NCI-H2227 (cell line): ENCODE measurements around the gene HP1BP3.
"Not testable (repeated sequence)": the region's sequence is repeated elsewhere in the genome, so short reads cannot be mapped to it uniquely, and the experiment has no call there.

Source experiments
- DNase-seq: peaks from one replicate; lab custom pipeline; 2025; ENCODE audit not compliant: unreplicated experiment; lab: John Stamatoyannopoulos, UW

Gene HP1BP3, protein sequence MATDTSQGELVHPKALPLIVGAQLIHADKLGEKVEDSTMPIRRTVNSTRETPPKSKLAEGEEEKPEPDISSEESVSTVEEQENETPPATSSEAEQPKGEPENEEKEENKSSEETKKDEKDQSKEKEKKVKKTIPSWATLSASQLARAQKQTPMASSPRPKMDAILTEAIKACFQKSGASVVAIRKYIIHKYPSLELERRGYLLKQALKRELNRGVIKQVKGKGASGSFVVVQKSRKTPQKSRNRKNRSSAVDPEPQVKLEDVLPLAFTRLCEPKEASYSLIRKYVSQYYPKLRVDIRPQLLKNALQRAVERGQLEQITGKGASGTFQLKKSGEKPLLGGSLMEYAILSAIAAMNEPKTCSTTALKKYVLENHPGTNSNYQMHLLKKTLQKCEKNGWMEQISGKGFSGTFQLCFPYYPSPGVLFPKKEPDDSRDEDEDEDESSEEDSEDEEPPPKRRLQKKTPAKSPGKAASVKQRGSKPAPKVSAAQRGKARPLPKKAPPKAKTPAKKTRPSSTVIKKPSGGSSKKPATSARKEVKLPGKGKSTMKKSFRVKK

DNA sequence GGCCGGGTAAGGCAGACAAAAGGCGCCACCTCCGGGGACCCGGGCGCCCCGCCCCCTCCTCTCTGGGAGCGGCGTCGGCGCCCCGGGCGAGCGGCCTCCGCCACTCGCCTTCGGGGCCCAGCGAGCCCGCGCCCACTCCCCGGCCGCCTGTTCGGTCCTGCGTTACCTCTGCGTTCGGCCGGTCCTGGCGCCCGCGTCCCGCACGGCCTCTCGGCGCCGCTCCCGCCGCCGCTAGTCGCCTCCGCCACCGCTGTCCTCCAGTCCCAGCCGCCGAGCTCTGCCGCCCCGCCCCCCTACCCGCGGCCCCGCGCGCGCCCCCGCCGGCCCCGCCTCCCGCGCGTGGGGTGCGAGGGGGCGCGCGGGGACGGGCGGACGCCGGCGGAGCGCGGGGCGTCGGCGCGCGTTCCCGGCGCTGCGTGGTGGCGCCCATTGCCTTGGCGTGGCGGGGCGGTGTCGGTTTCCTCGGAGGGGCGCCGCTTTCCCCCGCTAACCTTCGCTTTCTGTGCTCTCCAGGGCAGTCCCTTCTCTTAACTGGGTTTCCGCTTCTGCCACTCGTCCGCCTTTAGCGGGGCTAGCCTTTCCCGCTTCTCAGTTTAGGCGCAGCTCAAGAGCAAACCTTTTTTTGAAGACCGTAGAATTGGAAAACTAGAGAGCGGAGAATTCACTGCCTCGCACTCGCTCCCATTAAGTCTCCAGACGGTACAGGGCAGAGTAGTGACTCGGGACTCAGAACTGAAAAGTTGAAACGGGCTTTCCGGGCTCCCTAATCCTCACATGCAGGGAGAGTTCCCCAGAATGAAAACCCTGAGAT lies at the start of gene HP1BP3:
HP1BP3 (minus strand) TSS at position 279 of the 811 bp plus-strand sequence. CDS start 6,867 bp downstream, outside the sequence.
- DNase-seq: peak; percentile 85

DNA sequence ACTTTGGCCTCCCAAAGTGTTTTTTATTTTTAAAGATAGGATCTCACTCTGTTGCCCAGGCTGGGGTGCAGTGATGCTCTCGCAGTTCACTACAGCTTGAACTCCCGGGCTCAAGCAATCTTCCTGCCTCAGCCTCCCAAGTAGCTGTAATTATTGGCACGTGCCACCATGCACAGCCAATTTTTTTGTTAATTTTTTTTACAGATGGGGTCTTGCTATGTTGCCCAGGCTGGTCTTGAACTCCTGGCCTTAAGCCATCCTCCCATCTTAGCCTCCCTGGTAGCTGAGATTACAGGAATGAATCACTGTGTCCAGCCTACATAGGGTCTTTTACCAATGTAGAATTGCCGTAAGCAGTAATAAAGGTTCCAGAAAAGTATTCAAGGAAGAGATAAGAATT lies 49.1 kb upstream of the HP1BP3 start:
- no peak for DNase-seq

DNA sequence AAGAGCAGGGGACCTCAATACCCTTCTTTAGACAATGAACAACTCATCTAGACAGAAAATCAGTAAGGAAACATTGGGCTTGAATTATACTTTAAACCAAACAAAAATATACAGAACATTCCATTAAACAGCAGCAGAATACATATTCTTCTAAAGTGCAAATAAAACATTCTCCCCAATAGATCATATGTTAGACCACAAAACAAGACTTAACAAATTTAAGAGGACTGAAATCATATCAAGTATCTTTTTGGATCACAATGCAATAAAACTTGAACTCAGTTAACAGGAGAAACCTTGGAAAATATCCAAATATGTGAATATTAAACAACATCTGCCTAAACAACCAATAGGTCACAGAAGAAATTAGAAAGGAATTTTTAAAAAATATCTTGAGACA lies 47.7 kb upstream of the HP1BP3 start:
- DNase-seq: no peak

DNA sequence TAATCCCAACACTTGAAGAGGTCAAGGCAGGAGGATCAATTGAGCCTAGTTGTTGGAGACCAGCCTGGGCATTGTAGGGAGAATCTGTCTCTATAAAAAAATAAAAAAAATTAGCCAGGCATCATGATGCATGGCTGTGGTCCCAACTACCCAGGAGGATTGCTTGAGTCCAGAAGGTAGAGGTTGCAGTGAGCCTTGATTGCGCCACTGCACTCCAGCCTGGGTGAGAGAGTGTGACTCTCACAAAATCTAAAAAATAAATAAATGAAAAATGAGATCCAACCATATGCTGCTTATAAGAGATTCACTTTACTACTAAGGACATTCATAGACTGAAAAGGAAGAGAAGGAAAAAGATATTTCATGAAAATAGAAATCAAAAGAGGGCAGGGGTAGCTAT lies 47.1 kb upstream of the HP1BP3 start:
- no peak for DNase-seq

DNA sequence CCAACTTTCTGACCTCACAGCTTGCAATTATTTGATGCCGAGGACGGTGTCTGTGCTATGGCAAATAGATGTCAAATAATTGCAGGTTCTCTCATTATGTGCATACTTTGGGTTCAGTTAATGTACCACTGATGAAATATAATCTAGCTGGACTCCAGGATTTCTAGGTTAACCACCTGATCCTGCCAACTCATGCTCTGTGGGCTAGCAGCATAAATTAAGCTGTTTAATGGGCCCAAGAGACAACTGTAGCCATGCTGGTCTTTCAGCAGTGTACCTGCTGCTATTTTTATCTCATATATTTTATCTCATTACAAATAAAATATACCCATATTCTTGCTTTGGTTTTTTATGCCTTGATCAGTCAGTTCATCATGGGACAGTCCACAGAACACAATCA lies 43.3 kb upstream of the HP1BP3 start:
- no peak for DNase-seq

DNA sequence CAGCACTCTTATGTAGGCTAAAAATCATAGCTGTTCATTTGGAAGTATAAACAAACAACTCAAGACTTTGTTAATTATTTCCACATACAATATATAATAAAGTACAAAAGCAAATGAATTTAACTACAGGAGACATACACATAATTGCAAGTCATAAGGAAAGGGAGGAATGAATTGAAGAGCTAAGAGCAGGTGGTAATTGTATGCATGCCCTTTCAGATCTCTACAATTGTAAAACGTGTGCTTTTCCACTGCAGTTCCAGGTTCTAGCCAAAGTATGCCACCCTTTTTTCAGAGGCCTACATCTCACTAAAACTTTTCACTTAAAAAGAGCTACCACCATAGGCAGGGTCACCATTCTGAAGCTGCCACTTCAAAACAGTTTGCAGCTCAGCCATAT lies 42.8 kb upstream of the HP1BP3 start:
- peak; percentile 10 for DNase-seq

DNA sequence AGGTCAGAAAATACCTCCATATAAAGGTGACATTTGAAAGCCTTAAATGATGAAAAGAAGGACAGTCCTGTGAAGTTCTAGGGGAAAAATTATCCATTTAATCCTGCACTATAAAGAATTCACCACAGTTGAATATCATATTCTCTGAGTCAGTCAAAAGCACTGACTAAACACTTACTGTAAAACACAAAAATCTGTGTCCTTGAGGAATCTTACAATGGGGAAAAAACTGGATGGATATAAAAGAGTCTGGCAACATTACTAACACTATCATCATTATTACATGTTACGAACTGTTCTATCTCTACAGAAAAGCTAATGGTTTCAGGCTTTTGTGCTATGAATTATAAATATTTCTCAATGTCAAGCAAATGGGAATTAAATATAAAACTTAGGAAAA lies 42.4 kb upstream of the HP1BP3 start:
- no peak for DNase-seq

DNA sequence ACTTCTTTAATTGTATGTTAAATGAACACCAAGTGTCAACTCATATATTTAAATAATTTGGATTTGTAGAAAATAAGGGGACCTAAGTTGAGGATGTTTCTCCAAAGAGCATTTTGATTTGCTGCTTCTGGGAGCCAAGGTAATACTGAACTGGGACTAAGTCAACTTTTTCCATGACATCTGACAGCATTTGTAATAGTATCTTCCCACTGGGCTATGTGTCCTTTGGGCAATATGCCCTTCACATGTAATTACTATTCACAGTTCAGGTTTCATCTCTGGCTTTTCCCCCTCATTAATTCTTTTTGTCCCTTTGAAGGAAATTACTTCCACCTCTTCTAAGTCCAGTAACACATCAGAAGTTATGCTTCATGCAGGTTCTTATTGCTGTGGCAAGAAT lies 36.7 kb upstream of the HP1BP3 start:
- DNase-seq: no peak

DNA sequence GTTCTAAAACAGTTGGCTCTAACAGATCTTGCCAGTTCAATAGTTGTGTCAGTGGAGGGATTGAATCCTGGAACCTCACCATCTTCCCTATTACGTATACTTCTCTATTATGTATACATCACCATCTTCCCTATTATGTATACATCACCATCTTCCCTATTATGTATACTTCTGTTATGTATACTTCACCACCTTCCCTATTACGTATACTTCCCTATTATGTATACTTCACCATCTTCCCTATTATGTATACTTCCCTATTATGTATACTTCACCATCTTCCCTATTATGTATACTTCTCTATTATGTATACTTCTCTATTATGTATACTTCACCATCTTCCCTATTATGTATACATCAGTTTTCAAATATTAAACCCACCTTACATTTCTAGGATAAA lies 34.4 kb upstream of the HP1BP3 start:
- no peak for DNase-seq

DNA sequence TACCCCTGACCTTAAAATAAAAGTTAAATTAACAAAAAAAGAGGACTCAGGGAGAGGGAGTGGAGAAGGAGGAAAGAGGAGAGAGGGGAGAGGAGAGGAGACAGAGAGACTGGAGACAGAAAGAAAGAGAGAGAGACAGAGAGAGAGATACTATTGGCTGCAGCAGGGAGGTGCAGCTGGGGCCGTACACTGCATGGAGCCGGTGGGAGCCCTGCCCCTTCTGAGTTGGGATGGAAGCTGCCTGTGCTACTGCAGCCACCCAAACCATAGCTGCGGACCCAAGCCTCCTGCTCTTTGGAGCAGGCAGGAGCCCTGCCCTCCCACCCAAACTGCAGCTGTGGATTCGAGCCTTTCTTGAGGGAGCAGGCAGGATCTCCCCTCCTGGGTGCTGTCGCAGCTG lies 32.7 kb upstream of the HP1BP3 start:
- DNase-seq: no peak

DNA sequence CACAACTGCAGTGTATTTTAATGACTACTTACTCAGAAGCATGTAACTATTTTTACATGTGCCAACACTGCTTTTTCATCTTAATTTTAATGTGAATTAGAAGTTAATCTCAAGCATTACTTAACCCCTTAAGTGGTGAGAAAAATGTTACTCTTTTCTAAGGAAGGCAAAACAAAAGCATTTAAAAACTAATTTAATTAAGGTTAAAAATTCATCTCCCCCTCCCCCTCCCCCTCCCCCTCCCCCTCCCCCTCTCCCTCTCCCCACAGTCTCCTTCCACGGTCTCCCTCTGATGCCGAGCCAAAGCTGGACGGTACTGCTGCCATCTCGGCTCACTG lies 27.4 kb upstream of the HP1BP3 start:
- no peak for DNase-seq

DNA sequence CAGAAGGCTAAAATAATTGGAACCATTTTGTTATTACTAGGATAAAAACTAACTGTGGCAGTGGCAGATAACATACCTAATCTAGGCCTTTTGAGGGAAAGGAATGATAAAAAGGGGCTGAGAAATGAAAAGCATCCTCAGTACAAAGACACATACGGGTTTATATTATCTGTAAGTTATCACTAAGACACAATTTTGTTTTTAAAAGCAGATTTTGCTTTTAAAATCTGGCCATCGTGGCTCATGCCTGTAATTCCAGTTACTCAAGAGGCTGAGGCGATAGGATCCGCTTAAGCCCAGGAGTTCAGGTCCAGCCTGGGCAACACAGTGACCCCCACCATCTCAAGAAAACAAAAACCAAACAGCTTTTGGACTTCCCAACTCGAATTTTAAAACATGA lies 24.8 kb upstream of the HP1BP3 start:
- DNase-seq: no peak

DNA sequence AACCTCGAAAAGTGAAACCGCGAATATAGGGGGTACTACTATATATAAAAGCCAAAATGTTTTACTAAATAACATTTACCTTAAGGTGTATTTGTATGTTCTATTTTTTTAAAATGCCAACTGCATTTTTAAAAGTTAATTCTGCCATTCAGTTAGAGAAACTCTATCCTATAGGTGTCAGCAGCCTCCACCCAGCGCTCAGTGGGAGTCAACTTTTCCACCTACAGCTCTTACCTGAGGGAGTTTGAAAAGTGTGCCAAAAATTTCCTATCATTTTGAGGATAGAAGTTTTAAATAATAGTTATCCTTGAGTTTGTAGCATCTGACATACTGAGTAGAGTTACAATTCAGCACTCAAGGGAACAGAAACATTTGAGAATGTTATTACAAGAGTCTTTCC lies 6.1 kb upstream of the HP1BP3 start:
- DNase-seq: no peak

DNA sequence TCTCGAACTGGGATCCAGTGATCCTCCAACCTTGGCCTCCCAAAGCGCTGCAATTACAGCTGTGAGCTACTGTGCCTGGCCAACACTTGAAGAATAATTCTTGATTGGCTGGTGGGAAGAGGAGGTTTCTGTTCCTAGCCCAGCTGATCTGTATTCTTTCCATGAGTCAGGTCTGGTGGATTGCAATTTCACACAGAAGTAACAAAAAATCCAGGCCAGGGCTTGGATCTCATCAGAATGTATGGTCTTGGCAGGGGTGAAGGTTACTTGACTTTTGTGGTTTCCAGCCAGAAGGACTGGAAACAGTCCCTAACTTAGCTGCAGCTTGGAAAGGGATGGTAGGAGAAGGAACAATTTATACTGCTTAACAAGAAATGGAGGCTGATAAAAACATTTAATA lies 5.1 kb upstream of the HP1BP3 start:
- no peak for DNase-seq

DNA sequence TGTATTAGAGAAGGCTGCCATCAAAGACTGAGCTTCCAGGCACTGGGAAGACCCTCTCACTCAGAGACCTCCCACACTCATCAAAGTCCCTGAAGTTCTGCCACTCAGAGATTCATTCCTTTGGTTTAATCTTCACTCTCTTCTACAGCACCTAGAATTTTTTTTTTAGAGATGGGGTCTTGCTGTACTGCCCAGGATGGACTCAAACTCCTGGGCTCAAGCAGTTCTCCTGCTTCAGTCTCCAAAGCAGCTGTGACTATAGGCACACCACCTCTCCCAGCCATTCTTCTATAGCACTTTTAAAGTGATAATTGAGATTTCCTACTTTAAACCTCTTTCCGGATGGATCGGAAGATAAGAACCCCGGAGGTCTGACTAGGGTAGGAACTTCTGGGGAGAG lies 3.7 kb upstream of the HP1BP3 start:
- no peak for DNase-seq

DNA sequence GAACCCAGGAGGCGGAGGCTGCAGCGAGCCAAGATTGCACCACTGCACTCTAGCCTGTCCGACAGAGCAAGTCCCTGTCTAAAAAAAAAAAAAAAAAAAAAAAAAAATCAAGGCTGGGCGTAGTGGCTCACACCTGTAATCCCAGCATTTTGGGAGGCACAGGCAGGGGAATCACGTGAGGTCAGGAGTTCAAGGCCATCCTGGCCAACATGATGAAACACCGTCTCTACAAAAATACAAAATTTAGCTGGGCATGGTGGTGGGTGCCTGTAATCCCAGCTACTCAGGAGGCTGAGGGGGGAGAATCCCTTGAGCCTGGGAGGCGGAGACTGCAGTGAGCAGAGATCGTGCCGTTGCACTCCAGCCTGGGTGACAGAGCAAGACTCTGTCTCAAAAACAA lies 2.5 kb upstream of the HP1BP3 start:
- DNase-seq: not testable (repeated sequence)

DNA sequence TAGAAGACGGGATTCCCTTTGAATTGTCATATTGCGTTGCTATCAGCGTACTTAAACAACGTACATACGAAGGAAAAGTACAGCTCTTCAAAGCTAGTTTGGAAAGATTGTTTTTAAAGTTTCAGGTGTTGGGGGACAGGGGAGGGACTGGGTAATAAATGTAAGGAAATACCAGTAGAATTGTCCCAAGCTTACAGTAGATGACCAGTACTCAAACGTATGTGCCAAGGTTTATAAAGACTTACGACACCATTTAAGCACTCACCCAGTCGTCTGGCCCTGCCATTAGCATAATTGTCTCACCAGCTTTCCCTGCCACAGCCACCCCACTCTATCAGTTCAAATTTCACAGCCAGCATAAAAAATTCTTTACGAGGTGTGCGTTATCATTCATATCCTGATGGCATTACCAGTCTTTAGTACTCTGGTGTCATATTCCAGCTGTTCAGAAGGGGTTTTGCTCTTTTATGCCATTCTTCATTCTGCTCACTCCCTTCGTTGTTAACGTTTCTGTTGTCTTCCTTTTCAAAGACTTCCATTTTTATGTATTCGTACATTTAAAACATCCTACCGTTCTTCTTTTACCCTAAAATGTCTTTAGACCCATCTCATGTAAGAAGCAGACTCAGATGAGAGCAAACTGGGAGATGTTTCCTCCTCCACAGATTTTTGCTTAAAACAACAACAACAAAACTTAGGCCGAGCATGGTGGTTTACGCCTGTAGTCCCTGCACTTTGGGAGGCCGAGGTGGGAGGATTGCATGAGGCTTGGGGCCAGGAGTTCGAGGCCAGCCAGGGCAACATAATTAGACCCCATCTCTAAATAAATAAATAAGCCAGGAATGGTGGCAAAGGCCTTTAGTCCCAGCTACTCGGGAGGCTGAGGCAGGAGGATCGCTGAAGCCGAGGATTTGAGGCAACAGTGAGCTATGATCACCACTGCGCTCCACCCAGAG lies 1.0 kb upstream of the HP1BP3 start:
- peak; percentile 32 for DNase-seq

DNA sequence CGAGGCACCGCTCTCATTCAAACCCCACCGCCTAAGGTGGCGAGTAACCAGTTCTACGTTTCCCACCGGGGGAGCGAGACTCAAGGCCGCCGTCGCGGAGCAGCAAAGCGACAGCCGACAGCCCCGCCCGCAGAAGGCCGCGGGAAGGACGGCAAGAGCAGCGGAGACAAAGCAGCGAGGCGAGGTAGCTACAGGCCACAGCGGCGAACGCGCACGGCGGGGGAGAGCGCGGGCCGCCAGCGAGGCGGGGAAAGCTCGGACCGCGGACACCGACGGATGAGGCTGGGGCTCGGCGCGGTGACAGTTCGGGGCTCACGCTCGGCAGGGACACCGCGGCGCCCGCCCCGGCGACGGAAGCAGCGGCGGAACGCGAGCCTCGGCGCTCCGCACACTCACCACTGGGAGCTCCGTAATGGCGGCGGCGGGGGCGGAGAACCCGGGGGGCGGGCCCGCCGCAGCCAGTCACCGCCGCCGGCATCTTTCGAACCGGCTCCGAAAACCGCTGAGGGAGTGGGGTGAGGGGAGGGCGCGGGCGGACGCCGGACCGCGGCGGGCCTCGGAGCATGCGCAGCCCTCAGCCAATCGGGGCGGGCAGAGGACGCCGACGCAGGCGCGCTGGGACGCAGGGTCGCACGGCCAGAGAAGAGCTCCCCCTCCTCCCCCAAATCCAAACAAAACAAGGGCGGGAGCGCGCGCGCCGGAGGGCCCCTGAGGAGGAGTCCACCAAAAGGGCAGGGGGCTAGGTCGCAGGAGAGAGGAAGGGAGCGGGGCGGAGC lies 666 bp downstream of the HP1BP3 start:
- peak; percentile 98 for DNase-seq

DNA sequence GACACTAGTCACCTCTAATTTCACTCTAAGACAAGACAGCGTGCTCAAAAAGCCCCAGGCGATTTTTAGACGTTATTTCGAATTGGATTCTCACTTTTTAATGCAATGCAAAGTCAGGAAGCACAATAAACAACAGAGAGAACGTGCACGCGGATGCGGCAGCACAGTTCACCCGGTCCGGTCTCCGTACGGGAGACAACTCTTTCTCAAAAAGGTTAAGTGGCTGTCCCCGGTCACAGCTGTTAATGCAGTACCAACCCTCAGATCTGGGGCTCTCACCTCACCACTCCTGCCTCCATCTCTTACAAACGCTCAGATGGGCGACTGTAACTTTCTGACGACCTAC lies 1.2 kb downstream of the HP1BP3 start:
- DNase-seq: no peak

DNA sequence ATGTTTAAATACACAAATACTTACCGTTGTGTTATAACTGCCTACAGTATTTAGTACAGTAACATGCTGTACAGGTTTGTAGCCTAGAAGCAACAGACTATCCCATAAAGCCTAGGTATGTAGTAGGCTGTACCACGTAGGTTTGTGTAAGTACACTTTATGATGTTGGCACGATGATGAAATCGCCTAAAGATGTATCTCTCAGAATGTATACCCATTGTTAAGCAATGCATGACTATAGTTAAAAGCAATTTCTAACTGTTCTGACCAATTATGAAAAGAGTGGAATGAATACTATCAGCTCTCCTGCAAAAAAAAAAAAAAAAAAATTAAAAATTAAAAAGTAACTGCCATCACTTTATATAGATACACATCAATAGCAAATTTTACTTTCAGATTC lies 11.4 kb downstream of the HP1BP3 start:
- DNase-seq: no peak
